GM19328 (cell line): ENCODE results near the gene TPCN1.

Source experiments
- ATAC-seq: cut with Tn5 transposase; IDR thresholded peaks from one replicate; pipeline ENCODE4 v1.9.1; 2021; ENCODE audit warnings: mild to moderate bottlenecking, moderate library complexity; ENCODE audit not compliant: unreplicated experiment

The TPCN1 gene

GRCh38 chr12:113221181-113221996 is at the start of gene TPCN1:
Gene TPCN1, plus strand, starts transcription at chr12:113221464. Its CDS starts 5,389 bp downstream, at chr12:113226853.
- peak; percentile 93 for ATAC-seq

- no peak for ATAC-seq
These were observed 49.7 kb upstream of the TPCN1 start for GRCh38 chr12:113171543-113171942.

- ATAC-seq: no peak
These were observed 49.1 kb upstream of the TPCN1 start for GRCh38 chr12:113172185-113172584.

GRCh38 chr12:113173081-113173698 is 48.1 kb upstream of the TPCN1 start:
- ATAC-seq: no peak

- no peak for ATAC-seq
These were observed 46.5 kb upstream of the TPCN1 start for GRCh38 chr12:113174461-113175384.

GRCh38 chr12:113179023-113179422 is 42.2 kb upstream of the TPCN1 start:
- ATAC-seq: no peak

DNA sequence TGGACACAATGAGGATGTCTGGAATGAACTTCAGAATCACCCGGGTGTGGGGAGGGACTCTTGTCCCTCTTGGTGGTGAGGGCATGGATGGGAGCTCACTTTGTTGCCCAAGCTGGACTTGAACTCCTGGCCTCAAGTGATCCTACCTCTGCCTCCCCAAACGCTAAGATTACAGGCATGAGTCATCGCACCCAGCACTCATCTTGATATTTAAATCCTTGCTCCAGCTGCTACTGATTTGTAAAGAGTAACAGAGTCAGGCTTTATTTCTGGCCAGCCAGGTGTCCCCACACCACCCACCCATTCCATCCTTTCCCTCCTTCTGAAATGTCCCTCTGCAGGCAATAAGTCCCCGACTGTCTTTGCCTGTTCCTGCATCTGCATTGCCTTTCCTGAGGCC is 40.9 kb upstream of the TPCN1 start:
- ATAC-seq: no peak

GRCh38 chr12:113181975-113182374 is 39.3 kb upstream of the TPCN1 start:
- ATAC-seq: no peak

GRCh38 chr12:113183030-113183589 is 38.2 kb upstream of the TPCN1 start:
- no peak for ATAC-seq

- peak; percentile 45 for ATAC-seq
These were observed 37.0 kb upstream of the TPCN1 start for GRCh38 chr12:113184098-113184899.

- peak; percentile 63 for ATAC-seq
These were observed 36.4 kb upstream of the TPCN1 start for GRCh38 chr12:113184900-113185179.

DNA sequence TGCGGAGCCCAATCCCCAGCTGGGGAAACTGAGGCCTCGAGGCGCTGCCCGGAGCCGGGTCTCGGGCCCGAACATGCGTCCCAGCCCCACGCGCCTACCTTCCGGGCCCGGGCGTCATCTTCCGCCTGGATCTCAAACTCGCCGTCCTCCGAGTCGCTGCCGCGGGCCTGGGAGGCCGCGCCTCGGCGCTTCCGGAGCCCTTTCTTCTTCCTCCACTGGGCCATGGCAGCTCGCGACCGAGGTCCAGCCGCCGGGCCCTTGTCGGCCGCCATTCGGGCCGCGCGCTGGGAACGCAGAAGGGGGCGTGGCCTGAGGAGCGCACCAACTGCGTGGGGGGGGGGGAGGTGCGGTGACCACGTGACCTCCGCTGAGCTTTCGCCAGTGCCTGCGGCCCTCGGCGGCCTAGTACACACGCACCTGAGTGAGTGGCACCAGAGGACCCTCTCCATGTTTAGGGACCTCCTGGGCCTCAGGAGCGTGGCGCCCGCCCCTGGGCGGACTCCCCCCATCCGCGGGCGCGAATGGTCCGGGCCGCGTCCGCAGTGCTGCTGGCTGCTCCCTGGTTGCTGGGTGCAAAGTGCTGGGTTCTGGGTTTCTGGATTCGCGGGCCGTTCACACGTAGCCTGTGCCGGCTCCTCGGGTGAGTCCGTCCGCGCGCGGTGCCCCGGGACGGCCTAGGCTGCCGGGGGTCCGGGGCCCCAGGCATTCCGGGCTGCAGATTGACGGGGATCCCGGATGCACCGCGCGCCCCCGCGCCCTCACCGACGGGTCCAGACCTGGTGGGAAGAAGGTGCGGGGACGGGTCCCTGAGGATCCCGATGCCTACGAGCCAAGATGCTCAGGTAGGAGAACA is 35.9 kb upstream of the TPCN1 start, which contains the start of the genes DDX54 and RITA1:
DDX54 (minus strand) TSS at position 299 of the 853 bp plus-strand sequence; CDS start at position 272, 27 bp downstream.
RITA1 (plus strand) TSS at position 542 of the 853 bp plus-strand sequence. CDS start 1,026 bp downstream, outside the sequence.
- peak; percentile 49 for ATAC-seq

DNA sequence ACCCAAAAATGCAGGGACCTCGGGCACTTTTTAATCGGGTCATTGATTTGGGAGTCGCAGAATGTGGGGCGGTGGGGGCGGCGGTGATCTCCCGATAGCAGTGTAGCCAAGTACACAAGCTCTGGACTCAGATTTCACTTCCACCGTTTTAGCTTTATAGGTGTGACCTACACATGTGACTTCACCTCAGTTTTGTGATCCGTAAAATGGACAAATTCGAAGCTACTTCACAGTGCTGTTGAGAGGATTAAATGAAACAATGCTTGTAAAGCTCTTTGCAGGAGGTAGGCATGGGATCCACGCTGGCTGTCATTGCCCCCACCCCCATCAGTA is 35.3 kb upstream of the TPCN1 start:
- ATAC-seq: no peak

DNA sequence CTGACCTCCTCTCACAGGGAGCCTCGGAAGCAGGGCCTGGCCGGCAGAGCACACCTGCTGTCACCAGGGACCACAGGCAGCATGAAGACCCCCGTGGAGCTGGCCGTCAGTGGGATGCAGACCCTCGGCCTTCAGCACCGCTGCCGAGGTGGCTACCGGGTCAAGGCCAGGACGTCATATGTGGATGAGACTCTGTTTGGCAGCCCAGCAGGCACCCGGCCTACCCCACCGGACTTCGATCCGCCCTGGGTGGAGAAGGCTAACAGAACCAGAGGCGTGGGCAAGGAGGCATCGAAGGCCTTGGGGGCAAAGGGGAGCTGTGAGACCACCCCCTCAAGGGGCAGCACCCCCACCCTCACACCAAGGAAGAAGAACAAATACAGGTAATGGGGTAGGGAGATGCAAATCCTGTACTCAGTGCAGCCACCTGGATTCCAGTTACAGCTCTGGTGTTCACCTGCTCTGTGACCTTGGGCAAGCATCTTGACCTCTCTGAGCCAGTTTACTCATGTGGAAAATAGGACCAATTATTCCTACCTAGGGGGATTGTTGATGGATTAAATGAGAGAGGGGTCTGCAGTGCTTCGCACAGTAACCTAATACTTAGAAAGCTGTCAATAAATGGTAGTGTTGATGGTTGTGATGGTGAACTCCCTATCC is 34.5 kb upstream of the TPCN1 start:
- no peak for ATAC-seq

DNA sequence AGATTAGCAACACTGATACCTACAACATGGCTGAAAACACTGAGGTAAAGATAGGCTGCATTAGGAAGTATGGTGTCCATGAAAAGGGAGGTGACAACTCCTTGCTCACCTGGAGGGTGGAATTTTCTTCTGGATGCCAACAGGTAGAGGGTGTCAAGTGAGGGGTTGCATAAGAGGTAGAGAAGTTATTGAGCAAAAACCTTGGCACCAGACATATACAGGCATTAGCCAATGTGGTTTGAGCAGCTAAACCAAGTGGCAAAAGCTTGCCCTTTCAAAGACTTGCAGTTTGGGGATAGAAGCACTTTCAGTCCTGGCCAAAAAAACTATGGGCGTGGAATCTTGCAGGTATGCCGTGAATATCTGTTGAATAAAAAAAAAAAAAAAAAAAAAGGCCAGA is 31.9 kb upstream of the TPCN1 start:
- ATAC-seq: no peak

DNA sequence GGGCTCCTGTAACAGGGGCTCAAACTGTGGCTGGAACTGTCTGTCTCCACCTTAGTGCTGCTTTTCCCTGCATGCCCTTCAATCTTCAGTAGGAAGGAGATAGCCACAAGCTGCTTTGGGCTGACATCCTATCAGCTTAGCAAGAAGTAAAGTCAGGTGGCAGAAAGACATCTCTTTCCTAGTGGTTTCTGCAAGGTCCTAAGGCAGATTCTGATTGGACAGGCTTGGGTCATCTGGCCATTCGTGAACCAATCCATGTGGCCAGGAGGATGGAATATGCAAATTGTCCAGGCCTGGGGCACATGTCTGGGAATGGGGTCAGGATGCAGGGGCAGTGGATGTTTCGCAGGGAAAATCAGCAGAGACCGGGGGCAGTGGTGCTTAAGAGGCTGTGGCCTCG is 30.5 kb upstream of the TPCN1 start:
- no peak for ATAC-seq

GRCh38 chr12:113191227-113191626 is 30.0 kb upstream of the TPCN1 start:
- no peak for ATAC-seq

DNA sequence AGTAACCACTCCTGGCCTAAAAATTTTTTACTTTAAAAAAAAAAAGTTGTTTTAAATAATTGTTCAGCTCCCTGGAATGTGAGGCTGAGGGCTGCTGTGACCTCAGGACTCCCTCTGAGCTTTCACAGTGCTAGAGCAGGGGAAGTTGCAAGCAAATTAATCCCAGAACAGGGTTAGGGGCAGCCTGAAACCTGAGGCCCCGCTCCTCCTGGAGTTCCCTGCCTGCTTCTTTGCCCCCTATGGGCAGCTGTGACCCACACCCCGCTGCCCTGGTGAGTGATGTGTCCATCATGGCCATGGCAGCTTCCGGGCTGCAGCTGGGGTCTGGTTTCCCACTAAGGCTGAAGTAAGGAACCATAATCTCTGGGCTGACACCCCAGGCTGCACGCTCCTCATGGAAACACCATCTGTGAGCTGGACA is 26.3 kb upstream of the TPCN1 start:
- no peak for ATAC-seq

DNA sequence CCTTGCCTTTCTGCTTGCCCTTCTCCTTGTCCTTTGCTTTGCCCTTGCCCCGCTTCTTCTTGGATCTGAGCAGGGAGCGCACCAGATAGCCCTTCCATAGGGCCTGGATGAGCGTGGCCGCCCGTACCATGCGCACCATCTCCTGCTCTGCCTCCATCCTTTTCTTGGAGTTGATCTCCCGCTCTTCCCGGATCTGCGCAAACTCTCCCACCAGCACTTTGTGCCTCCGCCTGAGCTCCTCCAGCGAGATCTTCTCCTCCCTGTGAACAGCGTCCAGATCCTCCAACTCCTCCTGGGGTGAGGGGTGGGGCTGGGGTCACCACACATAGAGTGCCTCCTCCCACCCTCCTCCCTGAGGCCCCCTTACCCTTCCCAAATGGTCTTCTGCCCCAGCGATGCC is 25.7 kb upstream of the TPCN1 start:
- ATAC-seq: no peak
